GM10248 (cell line): ENCODE data around the gene DHX8.

Experiments used
- CTCF ChIA-PET: fragments of 300-600 bp; sonication (Branson Sonifier 250); formaldehyde crosslinking; extraction: SDS; loops from one replicate; lab custom pipeline; 2021; ENCODE audit warnings: antibody characterized with exemption; lab: Yijun Ruan, JAX
- POLR2A ChIA-PET: fragments of 350-650 bp; sonication (Branson Sonifier 250); formaldehyde crosslinking; extraction: SDS; loops from one replicate; lab custom pipeline; 2020; ENCODE audit warnings: antibody characterized with exemption; lab: Yijun Ruan, JAX
- DNase-seq: peaks from one replicate; pipeline ENCODE4 v3.0.0; 2012; ENCODE audit errors: extremely low spot score
- TF ChIP-seq, protein P1 (sequence below): IDR thresholded peaks from 2 replicates; pipeline ENCODE4 v1.5.1; 2012; ENCODE audit warnings: mild to moderate bottlenecking, low read depth; ENCODE audit errors: extremely low read depth, missing control alignments, control extremely low read depth

DHX8 gene

GRCh38 chr17:43528319-43528987 is 44.7 kb downstream of the DHX8 start:
- TF ChIP-seq, protein P1, sequence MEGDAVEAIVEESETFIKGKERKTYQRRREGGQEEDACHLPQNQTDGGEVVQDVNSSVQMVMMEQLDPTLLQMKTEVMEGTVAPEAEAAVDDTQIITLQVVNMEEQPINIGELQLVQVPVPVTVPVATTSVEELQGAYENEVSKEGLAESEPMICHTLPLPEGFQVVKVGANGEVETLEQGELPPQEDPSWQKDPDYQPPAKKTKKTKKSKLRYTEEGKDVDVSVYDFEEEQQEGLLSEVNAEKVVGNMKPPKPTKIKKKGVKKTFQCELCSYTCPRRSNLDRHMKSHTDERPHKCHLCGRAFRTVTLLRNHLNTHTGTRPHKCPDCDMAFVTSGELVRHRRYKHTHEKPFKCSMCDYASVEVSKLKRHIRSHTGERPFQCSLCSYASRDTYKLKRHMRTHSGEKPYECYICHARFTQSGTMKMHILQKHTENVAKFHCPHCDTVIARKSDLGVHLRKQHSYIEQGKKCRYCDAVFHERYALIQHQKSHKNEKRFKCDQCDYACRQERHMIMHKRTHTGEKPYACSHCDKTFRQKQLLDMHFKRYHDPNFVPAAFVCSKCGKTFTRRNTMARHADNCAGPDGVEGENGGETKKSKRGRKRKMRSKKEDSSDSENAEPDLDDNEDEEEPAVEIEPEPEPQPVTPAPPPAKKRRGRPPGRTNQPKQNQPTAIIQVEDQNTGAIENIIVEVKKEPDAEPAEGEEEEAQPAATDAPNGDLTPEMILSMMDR, result no peak
- CTCF ChIA-PET, result interaction anchor here (0.8 to 1.5 kb wide), 2 partner anchors 9 to 44 kb away, joined by 3 to 6 read pairs; partner anchors contain the start of gene DHX8
- POLR2A ChIA-PET, result no interaction called here
- no peak for DNase-seq

DNA sequence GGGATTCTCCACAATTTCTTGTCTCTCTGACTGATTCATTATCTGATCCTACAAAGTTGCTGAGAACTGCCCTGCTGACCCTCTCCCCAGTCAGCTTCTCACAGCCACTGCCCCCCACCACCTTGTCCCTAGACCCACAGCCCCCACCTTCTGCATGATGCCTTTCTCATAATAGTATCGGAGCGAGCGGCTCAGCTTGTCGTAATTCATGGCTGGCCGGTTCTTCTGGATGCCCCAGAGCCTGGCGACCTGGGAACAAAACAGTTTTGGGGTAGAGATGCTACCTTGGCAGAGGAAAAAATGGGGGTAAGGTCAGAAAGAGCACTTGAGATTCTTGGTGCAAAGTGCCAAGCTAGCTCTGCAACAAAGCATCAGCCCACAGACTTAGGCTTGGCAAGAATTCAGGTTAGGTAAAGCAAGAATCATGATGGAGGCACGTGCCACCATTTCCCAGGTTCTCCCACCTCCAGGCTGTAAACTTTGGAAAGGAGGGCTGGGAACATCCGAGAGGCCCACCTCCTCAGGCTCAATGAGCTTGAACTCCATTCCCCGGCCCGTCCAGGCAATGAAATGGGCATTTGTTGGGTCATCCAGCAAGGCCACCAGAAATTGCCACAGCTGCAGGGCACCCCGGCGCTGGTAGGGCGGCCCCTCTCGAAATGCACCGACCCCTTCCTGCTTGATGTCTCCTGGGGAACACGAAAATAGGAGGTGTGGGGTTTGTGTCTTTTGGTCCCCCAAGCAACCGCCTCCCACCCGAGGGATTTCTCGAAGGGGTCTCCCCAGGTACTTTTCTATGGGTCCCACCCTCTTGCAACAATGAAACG is 45.4 kb downstream of the DHX8 start:
- TF ChIP-seq, protein P1, result no peak
- ChIA-PET CTCF (interaction anchor here (0.8 to 1.5 kb wide), 3 partner anchors 8 to 45 kb away, joined by 3 to 6 read pairs (median 3); partner anchors contain the start of gene DHX8), POLR2A (no interaction called here)
- DNase-seq, result no peak

GRCh38 chr17:43529947-43530287 is 46.1 kb downstream of the DHX8 start:
- POLR2A ChIA-PET, result no interaction called here
- CTCF ChIA-PET, result interaction anchor here (1.0 to 1.3 kb wide), 2 partner anchors 9 to 380 kb away, joined by 3 read pairs; no protein-coding TSS in a partner anchor

DNA sequence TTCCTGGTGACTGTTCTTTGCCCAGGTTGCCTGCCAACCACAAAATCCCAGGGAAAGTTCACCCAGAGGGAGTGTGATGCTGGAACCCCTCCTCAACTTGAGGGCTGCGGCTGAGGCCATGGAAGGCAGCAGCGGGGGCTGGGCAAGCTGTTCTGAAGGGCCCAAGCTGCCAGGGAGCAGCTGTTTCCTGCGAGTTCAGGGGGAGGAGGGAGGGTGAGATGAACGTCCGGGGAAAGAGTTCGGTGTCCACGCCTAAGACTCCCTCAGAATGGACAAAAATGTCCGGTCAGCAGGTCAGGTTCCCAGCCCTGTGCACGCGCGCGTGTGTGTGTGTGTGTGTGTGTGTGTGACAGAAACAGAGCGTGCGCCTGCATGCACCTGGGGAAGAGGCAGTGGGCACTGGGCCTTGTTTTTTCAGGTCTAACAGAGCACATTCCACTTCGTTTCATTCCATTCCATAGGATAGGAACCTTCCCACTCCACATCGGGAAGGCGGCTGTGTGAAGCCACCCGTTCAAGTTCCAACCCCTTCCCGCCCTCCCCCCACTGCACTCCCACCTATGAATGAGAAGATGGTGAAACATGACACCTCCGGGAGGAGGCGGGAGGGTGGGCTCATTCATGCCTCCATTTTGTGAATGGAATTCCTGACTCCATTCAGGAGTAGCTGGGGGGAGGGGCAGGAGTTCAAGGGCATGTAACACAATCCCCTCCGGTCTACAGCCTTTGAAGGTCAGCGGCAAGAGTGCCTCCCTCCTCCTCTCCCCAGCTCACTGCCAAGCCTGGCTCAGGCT is 46.7 kb downstream of the DHX8 start:
- ChIA-PET POLR2A (no interaction called here), CTCF (interaction anchor here (1.0 to 1.3 kb wide), 2 partner anchors 9 to 380 kb away, joined by 3 read pairs; no protein-coding TSS in a partner anchor)
- TF ChIP-seq, protein P1, result no peak

More at GRCh38 chr17:43529947-43530287, 46.1 kb downstream of the DHX8 start:
- DNase-seq, result no peak
- TF ChIP-seq, protein P1, result no peak

DNA sequence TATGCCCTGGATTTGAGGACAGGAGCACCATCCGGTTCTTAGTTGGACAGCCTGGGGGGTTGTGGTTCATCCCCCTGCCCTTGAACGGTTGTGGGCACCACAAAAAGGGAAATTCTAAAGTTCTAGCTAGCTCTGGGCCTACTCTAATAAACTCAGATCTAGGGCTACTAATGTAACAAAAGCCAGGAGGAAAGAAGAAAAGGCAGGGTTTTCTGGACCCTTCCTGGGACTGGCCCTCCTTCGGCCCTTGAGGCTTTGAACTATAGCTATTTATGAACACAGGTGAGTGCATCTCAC is 47.3 kb downstream of the DHX8 start:
- ChIA-PET POLR2A (no interaction called here), CTCF (interaction anchor here (1.3 kb wide), 1 partner anchor 379 kb away, joined by 3 read pairs; no protein-coding TSS in a partner anchor)
- TF ChIP-seq, protein P1, result no peak
- no peak for DNase-seq

More for the DNA sequence above, 46.7 kb downstream of the DHX8 start:
- DNase-seq, result no peak

- TF ChIP-seq, protein P1, result no peak
- DNase-seq, result no peak
- POLR2A ChIA-PET, result no interaction called here
- CTCF ChIA-PET, result no interaction called here
These were observed 48.2 kb downstream of the DHX8 start for GRCh38 chr17:43531955-43532354.
